SJCRH30 (cell line): Measurements from ENCODE around the gene ACVR2B. TPM values are rescaled to one million over a fixed set of nuclear protein-coding genes. Genes with fewer than 3 reads are reported as not detected.

Experiments
- DNase-seq, 2 experiments: peaks; one replicate each; pipeline ENCODE4 v3.0.0-alpha.2; 2015 to 2020
- H3K27ac ChIP-seq: fragments of 250-450 bp; sonication (Bioruptor Pico); 2 replicates; pipeline ENCODE4 v1.5.1; 2020; ENCODE audit warnings: mild to moderate bottlenecking, moderate library complexity
- H3K27me3 ChIP-seq: fragments of 250-450 bp; sonication (Bioruptor Pico); 2 replicates; pipeline ENCODE4 v1.5.1; 2020; ENCODE audit warnings: mild to moderate bottlenecking, moderate library complexity
- H3K36me3 ChIP-seq: fragments of 250-450 bp; sonication (Bioruptor Pico); 2 replicates; pipeline ENCODE4 v1.5.1; 2020; ENCODE audit warnings: mild to moderate bottlenecking, moderate library complexity
- H3K4me1 ChIP-seq: fragments of 250-450 bp; sonication (Bioruptor Pico); 2 replicates; pipeline ENCODE4 v1.5.1; 2020; ENCODE audit warnings: mild to moderate bottlenecking, moderate library complexity
- H3K4me3 ChIP-seq: fragments of 250-450 bp; sonication (Bioruptor Pico); 2 replicates; pipeline ENCODE4 v1.5.1; 2020; ENCODE audit warnings: mild to moderate bottlenecking, moderate library complexity
- H3K9me3 ChIP-seq: fragments of 250-450 bp; sonication (Bioruptor Pico); replicated peaks from 2 replicates; pipeline ENCODE4 v1.5.1; 2020; ENCODE audit warnings: mild to moderate bottlenecking, moderate library complexity
- total RNA-seq: library from RNA; depleted of rRNA; stranded (reverse); fragments of >200 nt; shearing (Covaris generic); gene quantifications from 2 replicates; pipeline ENCODE4 v1.2.3, GENCODE V29; 2014

The ACVR2B gene
- total RNA-seq, 1 experiment from 2014 or later: 29.1 TPM

GRCh38 chr3:38473229-38473628 lies 19.5 kb downstream of the ACVR2B start:
- H3K4me3 ChIP-seq: no peak overlapping the region
- no peaks in the 10 kb centered on the region for H3K4me1 ChIP-seq
- DNase-seq: no peak
- no peaks in the 10 kb centered on the region for H3K36me3 ChIP-seq
- peaks cover 5% of the 10 kb centered on the region for H3K9me3 ChIP-seq
- no peak overlapping the region for H3K27ac ChIP-seq
- H3K27me3 ChIP-seq: no peaks in the 10 kb centered on the region

DNA sequence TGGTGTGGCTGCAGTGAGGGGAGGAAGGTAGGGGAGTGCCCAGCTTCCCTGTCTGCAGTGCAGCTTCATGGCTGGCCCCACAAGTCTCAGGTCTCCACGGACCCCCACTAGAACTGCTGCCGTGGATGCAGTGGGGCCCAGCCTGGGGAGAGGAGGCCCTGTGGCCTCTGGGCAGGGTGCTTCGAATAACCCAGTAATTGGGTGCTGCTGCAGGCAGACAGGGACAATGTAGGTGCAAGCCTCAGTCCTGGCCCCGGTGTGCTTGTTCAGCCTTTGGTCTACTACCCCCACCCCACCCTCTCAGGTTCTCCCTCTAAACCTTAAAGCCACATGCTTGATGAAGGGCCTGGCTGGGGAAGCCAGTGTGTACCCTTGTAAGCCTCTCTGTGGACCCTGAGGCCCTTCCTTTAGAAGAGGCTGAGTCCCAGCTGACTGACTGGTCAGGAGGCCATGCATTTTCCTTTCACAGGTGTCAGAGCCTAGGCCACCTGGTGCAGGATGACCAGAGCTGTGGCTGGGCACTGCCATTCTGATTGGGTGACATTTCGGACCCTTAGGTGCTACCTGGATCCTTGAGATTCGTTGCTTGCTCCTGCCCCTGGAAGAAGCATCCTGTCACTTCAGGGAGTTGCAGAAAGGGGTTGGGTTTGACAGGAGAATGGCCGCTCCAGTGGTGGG lies 21.4 kb downstream of the ACVR2B start:
- Histone ChIP-seq H3K9me3 (no peaks in the 10 kb centered on the region; the same call in 1 of the 2 replicates), H3K4me1 (no peaks in the 10 kb centered on the region), H3K36me3 (no peaks in the 10 kb centered on the region), H3K4me3 (no peak overlapping the region), H3K27ac (no peak overlapping the region), H3K27me3 (no peaks in the 10 kb centered on the region)
- DNase-seq: no peak

GRCh38 chr3:38475716-38476115 lies 22.0 kb downstream of the ACVR2B start:
- Histone ChIP-seq H3K36me3 (no peaks in the 10 kb centered on the region), H3K27ac (no peak overlapping the region), H3K4me1 (no peaks in the 10 kb centered on the region), H3K4me3 (no peak overlapping the region), H3K9me3 (no peaks in the 10 kb centered on the region), H3K27me3 (no peaks in the 10 kb centered on the region)
- no peak for DNase-seq

- no peak overlapping the region for H3K27ac ChIP-seq
- H3K4me1 ChIP-seq: no peaks in the 10 kb centered on the region
- no peaks in the 10 kb centered on the region for H3K36me3 ChIP-seq
- no peak overlapping the region for H3K4me3 ChIP-seq
- DNase-seq: no peak
- no peaks in the 10 kb centered on the region for H3K9me3 ChIP-seq
- H3K27me3 ChIP-seq: no peaks in the 10 kb centered on the region
These were observed 22.6 kb downstream of the ACVR2B start for GRCh38 chr3:38476157-38476756.

GRCh38 chr3:38477057-38477820 lies 23.5 kb downstream of the ACVR2B start:
- Histone ChIP-seq H3K36me3 (no peaks in the 10 kb centered on the region; the same call in 1 of the 2 replicates), H3K27ac (no peak overlapping the region), H3K4me1 (no peaks in the 10 kb centered on the region), H3K4me3 (no peak overlapping the region), H3K9me3 (no peaks in the 10 kb centered on the region), H3K27me3 (no peaks in the 10 kb centered on the region)
- DNase-seq: no peak

GRCh38 chr3:38477839-38478450 lies 24.3 kb downstream of the ACVR2B start:
- Histone ChIP-seq H3K4me1 (no peaks in the 10 kb centered on the region), H3K27me3 (no peaks in the 10 kb centered on the region), H3K4me3 (no peak overlapping the region), H3K27ac (no peak overlapping the region), H3K9me3 (no peaks in the 10 kb centered on the region), H3K36me3 (no peaks in the 10 kb centered on the region; the same call in 1 of the 2 replicates)
- no peak for DNase-seq

GRCh38 chr3:38478901-38479300 lies 25.2 kb downstream of the ACVR2B start:
- no peaks in the 10 kb centered on the region for H3K4me1 ChIP-seq
- no peaks in the 10 kb centered on the region for H3K27me3 ChIP-seq
- H3K27ac ChIP-seq: no peak overlapping the region
- no peak for DNase-seq
- H3K9me3 ChIP-seq: no peaks in the 10 kb centered on the region
- no peaks in the 10 kb centered on the region; the same call in 1 of the 2 replicates for H3K36me3 ChIP-seq
- no peak overlapping the region for H3K4me3 ChIP-seq

DNA sequence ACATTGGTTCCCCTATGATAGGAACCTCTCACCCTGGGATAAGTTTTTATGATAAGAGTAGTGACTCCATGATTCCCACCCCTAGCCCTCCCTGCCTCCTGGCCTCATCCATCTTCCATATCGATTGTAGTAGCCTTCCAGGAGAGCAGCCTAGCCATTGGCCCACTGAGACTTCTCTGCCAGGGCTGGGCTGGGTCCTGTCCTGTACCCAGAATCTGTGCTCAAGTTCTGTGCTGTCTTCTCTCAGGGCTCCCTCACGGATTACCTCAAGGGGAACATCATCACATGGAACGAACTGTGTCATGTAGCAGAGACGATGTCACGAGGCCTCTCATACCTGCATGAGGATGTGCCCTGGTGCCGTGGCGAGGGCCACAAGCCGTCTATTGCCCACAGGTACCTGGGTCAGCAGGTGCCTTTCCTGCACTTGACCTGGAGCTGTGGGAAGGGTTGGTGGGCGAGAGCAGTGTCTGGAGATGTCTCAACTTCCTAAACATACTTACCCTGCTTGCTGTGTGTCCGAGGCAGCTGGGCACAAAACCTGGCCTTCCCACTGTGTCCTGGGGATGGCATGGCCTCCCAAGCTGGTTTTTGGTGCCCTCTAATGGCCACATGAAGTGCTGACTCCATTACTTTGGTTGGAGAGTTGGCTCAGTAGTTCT lies 25.9 kb downstream of the ACVR2B start:
- H3K27me3 ChIP-seq: no peaks in the 10 kb centered on the region
- no peak overlapping the region for H3K4me3 ChIP-seq
- no peak overlapping the region for H3K27ac ChIP-seq
- peak; percentile 25 to 66 for DNase-seq
- H3K4me1 ChIP-seq: no peaks in the 10 kb centered on the region
- H3K36me3 ChIP-seq: no peaks in the 10 kb centered on the region; the same call in 1 of the 2 replicates
- H3K9me3 ChIP-seq: no peaks in the 10 kb centered on the region

DNA sequence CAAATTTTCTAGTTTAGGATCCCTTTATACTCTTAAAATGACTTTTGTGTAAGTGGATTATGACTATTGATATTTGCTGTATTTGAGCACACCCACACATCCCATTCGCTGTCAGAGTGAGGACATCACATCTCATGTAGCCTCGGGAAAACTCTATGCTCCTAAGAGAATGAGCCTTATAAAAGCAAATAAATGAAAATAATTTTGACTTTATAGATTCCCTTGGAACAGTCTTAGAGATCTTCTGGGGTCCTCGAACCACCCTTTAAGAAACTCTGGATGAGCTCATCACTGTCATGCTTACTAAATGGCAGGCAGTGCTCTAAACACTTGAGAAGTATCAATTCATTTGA lies 26.4 kb downstream of the ACVR2B start:
- no peaks in the 10 kb centered on the region for H3K4me1 ChIP-seq
- H3K36me3 ChIP-seq: no peaks in the 10 kb centered on the region; the same call in 1 of the 2 replicates
- H3K4me3 ChIP-seq: no peak overlapping the region
- no peaks in the 10 kb centered on the region for H3K27me3 ChIP-seq
- H3K27ac ChIP-seq: no peak overlapping the region
- no peaks in the 10 kb centered on the region for H3K9me3 ChIP-seq
- DNase-seq: no peak

GRCh38 chr3:38480930-38481329 lies 27.2 kb downstream of the ACVR2B start:
- no peak for DNase-seq

GRCh38 chr3:38482951-38483350 lies 29.3 kb downstream of the ACVR2B start:
- H3K4me3 ChIP-seq: no peak overlapping the region
- no peak overlapping the region for H3K27ac ChIP-seq
- H3K4me1 ChIP-seq: no peaks in the 10 kb centered on the region
- H3K9me3 ChIP-seq: no peaks in the 10 kb centered on the region
- no peaks in the 10 kb centered on the region; the same call in 1 of the 2 replicates for H3K36me3 ChIP-seq
- no peaks in the 10 kb centered on the region for H3K27me3 ChIP-seq
- no peak for DNase-seq

More at GRCh38 chr3:38480930-38481329, 27.2 kb downstream of the ACVR2B start:
- Histone ChIP-seq H3K9me3 (no peaks in the 10 kb centered on the region), H3K4me3 (no peak overlapping the region), H3K27ac (no peak overlapping the region), H3K36me3 (no peaks in the 10 kb centered on the region; the same call in 1 of the 2 replicates), H3K27me3 (no peaks in the 10 kb centered on the region), H3K4me1 (no peaks in the 10 kb centered on the region)

- H3K4me3 ChIP-seq: no peak overlapping the region
- H3K36me3 ChIP-seq: no peaks in the 10 kb centered on the region; the same call in 1 of the 2 replicates
- H3K4me1 ChIP-seq: no peaks in the 10 kb centered on the region
- DNase-seq: no peak
- no peaks in the 10 kb centered on the region for H3K27me3 ChIP-seq
- H3K27ac ChIP-seq: no peak overlapping the region
- no peaks in the 10 kb centered on the region for H3K9me3 ChIP-seq
These were observed 33.6 kb downstream of the ACVR2B start for GRCh38 chr3:38487323-38487722.

DNA sequence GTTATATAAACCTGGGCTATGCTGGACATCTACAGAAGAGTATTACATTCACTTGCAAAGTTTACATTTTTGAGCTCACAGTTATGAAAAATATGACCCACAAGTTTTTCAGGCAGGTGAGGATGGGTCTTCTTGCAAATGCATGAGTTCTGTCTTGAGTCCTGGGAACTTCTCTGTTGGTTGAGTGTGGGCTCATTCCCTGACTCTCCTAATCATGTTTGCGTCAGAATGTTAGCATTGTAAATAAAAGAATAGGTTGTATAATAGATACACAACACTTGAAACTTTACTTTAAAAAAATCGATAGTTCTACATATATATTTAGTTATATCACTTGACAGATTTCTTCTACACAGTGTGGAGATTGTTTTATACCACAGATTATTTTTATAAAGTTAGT lies 35.3 kb downstream of the ACVR2B start:
- H3K36me3 ChIP-seq: no peaks in the 10 kb centered on the region
- no peak overlapping the region for H3K27ac ChIP-seq
- H3K27me3 ChIP-seq: no peaks in the 10 kb centered on the region
- H3K4me1 ChIP-seq: no peaks in the 10 kb centered on the region
- H3K4me3 ChIP-seq: no peak overlapping the region
- H3K9me3 ChIP-seq: no peaks in the 10 kb centered on the region
- no peak for DNase-seq

GRCh38 chr3:38489766-38490165 lies 36.1 kb downstream of the ACVR2B start:
- no peaks in the 10 kb centered on the region for H3K36me3 ChIP-seq
- H3K27ac ChIP-seq: no peak overlapping the region
- H3K4me1 ChIP-seq: no peaks in the 10 kb centered on the region
- no peaks in the 10 kb centered on the region for H3K27me3 ChIP-seq
- no peak for DNase-seq
- H3K9me3 ChIP-seq: no peaks in the 10 kb centered on the region
- H3K4me3 ChIP-seq: no peak overlapping the region
